H1 (cell line): ENCODE results near the gene SHH. TPM values are rescaled to one million over a fixed set of nuclear protein-coding genes. Genes with fewer than 3 reads are reported as not detected.

Experiments used
- NRF1 ChIP-seq: IDR thresholded peaks from 2 replicates; pipeline ENCODE4 v1.6.1; 2011; ENCODE audit warnings: mild to moderate bottlenecking, low read depth, low read length, improper control_type of control experiment
- RNF2 ChIP-seq: fragments of 200-900, 300-1000 bp; sonication (generic); IDR thresholded peaks from 2 replicates; pipeline ENCODE4 v1.7.1; 2016; ENCODE audit warnings: borderline replicate concordance, low read depth, mild to moderate bottlenecking, antibody characterized with exemption, low read length; ENCODE audit not compliant: poor library complexity, severe bottlenecking; ENCODE audit errors: missing control alignments
- polyA plus RNA-seq, 7 experiments: library from polyadenylated mRNA; depleted of rRNA in 3 of 7; stranded (reverse) in 5 of 7; unstranded in 2 of 7; fragments of >200 nt in 5 of 7; fragments of 200-250 nt in 2 of 7; gene quantifications; 1 replicate in 5 of 7; 2 replicates in 1 of 7; 4 replicates in 1 of 7; pipeline versions ENCODE4 v1.2.1 to v1.2.3, GENCODE V29; 2011 to 2013; ENCODE audit warnings: missing spikeins in 2 of 7, mixed read lengths in 2 of 7
- total RNA-seq: library from RNA; stranded (reverse); fragmentation: NEBNext Ultra II Directional; extraction: Animal tissue kit (Norgen Biotek cat#: 25700); gene quantifications from 2 replicates; pipeline ENCODE4 v1.2.1, GENCODE V29; 2021
- TF ChIP-seq, protein P1 (sequence below): IDR thresholded peaks from 2 replicates; pipeline ENCODE4 v1.6.1; 2011; ENCODE audit warnings: low read depth, mild to moderate bottlenecking, low read length; ENCODE audit not compliant: insufficient read depth

The SHH gene
- total and polyA plus RNA-seq, 2 of the 8 experiments (the other 6 are each of a cell fraction or from before 2014, with no cell fraction given) = not detected

DNA sequence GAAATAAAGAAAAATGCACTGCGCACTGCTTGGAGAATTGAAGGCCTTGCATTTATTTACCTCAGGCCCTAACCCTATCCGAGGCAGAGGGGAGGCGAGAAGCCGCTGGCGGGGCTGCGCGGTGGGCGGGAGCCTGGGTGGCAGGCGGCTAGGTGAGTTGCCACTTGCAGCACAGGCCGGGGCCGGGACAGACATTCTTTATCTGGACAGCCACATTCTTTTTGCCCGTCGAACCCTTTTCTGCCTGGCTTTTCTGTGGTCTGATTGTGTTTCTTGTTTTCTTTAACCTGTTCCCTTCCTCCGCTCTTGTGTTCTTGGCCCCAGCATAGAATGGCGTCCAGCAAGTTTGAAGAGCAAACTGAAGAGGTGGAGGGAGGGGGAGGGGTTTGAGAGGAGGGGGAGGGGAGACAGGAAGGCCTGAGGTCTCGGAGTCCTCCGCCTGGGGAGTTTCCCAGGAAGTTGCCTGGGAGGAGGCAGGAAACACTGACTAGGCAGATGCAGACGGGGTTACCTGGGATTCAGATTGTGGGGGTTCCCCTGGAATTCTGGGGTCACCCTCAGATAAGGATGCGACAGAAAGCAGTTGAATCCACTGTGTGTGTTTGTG lies 5.1 kb downstream of the SHH start (continued):
- TF ChIP-seq RNF2 = no peak
- TF ChIP-seq, protein P1, sequence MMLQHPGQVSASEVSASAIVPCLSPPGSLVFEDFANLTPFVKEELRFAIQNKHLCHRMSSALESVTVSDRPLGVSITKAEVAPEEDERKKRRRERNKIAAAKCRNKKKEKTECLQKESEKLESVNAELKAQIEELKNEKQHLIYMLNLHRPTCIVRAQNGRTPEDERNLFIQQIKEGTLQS = no peak
- TF ChIP-seq NRF1 = no peak
